Ovary (tissue), 3 donors: Measurements from ENCODE around the gene S100A2.

ENCODE experiments used
- CTCF ChIP-seq, 3 donors: fragments of 450-650 bp in 2 of 3; fragments of 200-600 bp in 1 of 3; IDR thresholded peaks; one replicate each; pipeline versions ENCODE4 v1.5.1 to v1.8.0; 2016 to 2022; ENCODE audit warnings: antibody characterized with exemption in 3 of 3, mild to moderate bottlenecking in 1 of 3
- EP300 ChIP-seq: sonication (generic); formaldehyde crosslinking; IDR thresholded peaks from one replicate; pipeline ENCODE4 v1.6.1; 2017; ENCODE audit warnings: antibody characterized with exemption
- POLR2A ChIP-seq: fragments of 450-650 bp; IDR thresholded peaks from one replicate; pipeline ENCODE4 v1.6.1; 2017; ENCODE audit warnings: antibody characterized with exemption, mild to moderate bottlenecking, moderate library complexity
- donor health status: DM: no; HTN: no; CAD: no.

- no peak for TF ChIP-seq CTCF (IDR thresholded peaks at IDR 0.05)
- TF ChIP-seq POLR2A = no peak
- TF ChIP-seq EP300 = no peak
Measured at GRCh38 chr1:153545067-153546055, 20.3 kb downstream of the S100A2 start, which contains the start of gene S100A4.
